Epidermal melanocyte (primary cell): Measurements from ENCODE around the gene ZBED3.
"Not testable (repeated sequence)": the region's sequence is repeated elsewhere in the genome, so short reads cannot be mapped to it uniquely, and the experiment has no call there.

Source experiments
- DNase-seq: peaks from one replicate; pipeline ENCODE4 v3.0.0; 2011; ENCODE audit warnings: low spot score; ENCODE audit not compliant: insufficient read length

Gene ZBED3, protein sequence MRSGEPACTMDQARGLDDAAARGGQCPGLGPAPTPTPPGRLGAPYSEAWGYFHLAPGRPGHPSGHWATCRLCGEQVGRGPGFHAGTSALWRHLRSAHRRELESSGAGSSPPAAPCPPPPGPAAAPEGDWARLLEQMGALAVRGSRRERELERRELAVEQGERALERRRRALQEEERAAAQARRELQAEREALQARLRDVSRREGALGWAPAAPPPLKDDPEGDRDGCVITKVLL

GRCh38 chr5:77086689-77087483 lies at the start of gene ZBED3:
ZBED3 (minus strand) TSS chr5:77087285; CDS start chr5:77077878, 9,407 bp downstream.
- DNase-seq: peak; percentile 57

GRCh38 chr5:77133061-77133758 lies 46.1 kb upstream of the ZBED3 start:
- no peak for DNase-seq

- no peak for DNase-seq
These were observed 44.3 kb upstream of the ZBED3 start for GRCh38 chr5:77131361-77131760.

- DNase-seq: no peak
These were observed 42.4 kb upstream of the ZBED3 start for GRCh38 chr5:77129391-77129990.

DNA sequence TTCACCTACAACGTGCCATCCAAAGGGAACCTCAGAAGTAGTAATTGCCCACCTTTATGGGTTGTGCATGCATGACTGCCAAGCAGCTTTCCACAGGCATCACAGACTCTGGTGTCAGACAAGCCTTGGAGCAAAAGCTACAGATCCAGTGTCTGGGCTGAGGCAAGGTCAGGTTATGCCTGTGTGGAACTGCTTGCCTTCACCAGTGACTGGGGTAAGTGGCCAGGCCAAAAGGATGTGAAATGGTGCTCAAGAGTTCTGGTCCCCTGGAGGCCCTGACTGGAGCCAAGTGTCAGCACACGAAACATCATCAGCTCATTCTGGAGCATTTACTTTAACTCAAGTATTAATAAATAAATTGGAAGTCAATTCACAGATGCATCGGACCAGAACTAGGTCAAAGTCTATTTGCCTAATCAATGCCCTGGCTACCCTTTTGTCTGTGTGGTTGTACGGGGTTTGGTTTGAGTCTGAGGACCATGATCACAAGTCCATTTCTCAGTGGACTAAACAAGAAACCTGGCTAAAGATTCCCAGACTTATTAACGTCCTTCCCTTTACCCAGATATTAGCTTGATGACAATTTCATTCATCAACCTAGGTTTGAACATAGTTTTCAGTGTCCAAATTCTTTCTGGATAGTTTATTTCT lies 41.5 kb upstream of the ZBED3 start:
- DNase-seq: no peak

DNA sequence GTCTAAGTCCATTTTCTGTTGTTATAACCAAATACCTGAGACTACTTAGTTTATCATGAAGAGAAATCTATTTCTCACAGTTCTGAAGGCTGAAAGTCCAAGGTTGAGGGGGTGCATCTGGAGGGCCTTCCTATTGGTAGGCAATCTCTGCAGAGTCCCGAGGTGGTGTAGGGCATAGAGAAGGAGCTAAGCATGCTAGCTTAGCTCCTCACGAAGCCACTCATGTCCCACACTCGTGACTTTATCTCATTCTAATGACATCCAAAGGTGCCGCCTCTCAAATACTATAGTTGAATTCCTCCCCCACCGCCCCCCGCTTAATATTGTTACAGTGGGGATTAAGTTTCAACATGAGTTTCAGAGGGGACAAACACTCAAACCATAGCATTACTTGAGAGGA lies 36.0 kb upstream of the ZBED3 start:
- DNase-seq: no peak

- DNase-seq: no peak
These were observed 33.6 kb upstream of the ZBED3 start for GRCh38 chr5:77120706-77121105.

GRCh38 chr5:77120086-77120485 lies 33.0 kb upstream of the ZBED3 start:
- DNase-seq: no peak

- no peak for DNase-seq
These were observed 30.1 kb upstream of the ZBED3 start for GRCh38 chr5:77117161-77117560.

GRCh38 chr5:77107035-77107434 lies 19.9 kb upstream of the ZBED3 start:
- not testable (repeated sequence) for DNase-seq

GRCh38 chr5:77104813-77105212 lies 17.7 kb upstream of the ZBED3 start:
- no peak for DNase-seq

GRCh38 chr5:77103457-77103856 lies 16.4 kb upstream of the ZBED3 start:
- no peak for DNase-seq

- no peak for DNase-seq
These were observed 15.5 kb upstream of the ZBED3 start for GRCh38 chr5:77102549-77102948.

DNA sequence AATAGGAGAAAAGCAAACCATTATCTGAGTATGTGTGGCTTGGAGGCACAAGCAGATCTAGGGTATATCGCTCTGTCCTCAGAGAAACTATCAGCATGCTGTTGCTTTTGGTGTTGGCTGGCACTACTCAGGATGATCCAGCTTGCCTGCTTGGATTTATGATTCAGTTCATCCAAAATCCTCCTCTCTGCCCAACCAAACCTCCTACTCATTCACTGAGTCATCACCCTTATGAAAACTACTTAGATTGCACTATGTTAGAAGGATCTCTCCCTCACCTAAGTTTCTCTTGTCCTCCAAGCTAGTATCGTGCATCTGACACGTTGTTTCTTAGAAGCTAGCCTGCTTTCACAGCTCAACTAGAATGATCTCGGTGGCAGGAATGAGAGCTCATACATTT lies 14.2 kb upstream of the ZBED3 start:
- no peak for DNase-seq

DNA sequence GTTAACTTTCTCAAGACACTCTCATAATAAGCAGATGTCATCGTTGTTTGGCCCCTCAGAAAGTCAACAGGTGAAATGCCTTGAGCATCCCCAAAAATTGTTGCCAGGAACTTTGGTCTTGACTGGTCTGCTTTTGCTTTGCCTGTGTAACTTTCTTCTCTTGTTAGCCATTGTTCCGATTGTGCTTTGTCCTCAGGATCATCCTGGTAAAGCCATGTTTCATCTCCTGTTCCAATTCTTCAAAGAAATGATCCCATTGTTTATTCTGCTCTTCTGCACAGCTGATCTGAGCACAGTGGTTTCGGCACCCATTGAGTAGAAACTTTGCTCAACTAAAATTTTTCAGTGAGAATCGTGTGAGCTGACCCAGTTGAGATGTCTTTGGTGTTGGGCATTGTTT lies 8.1 kb upstream of the ZBED3 start:
- no peak for DNase-seq

DNA sequence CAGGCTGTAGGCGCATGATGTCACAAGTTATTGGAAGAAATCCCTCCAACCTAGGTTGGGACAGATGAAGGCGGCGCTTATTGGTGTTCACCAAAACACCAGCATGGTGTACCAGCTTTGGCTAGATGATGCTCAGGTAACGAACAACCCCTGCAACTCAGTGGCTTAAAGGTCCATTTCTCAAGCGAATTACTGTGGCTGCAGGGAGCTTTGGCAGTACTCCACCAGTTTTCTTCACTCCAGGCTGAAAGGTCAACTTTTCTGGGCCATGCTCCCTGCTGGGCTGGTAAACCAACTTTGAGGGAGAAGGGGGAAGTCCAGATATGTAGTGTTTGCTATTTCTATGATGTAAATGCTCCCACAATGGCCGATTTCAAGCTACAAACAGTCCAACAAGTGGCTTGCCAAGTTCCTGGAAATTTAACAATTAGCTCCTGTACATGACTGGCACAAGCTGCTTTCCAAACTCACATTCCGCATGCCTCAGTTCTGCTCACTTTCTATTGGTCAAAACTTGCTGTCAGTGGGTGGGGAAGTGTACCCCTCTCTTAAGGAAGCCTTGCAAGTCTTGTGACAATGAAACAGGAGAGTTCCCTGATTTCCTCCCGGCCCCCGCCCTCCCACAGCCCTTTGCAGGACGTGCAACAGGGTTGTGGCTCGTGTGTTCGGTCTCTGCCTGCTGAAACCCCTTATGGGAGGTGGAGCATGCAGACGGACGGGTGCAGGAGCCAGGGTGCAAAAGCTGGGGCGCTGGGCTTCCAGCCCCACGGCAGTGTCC lies 588 bp upstream of the ZBED3 start:
- DNase-seq: no peak

- no peak for DNase-seq
These were observed 757 bp downstream of the ZBED3 start for GRCh38 chr5:77086368-77086688.

DNA sequence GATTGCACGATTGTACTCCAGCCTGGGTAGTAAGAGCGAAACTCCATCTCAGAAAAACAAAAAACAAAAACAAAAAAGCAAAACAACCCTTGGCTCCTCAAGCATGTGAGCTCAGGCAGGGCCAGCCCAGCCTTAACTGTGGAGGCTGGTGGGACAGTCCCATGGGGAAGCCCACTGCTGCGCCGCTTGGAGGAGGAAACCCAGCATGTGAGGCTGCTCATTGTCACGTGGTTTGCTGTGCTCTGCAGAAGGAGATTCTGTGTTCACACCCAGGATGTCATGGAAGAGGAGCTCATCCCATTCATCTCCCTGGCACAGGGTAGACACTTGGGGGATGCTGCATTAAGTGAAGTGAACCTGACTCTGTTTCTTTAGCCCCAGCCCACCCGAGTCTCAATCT lies 4.0 kb downstream of the ZBED3 start:
- DNase-seq: no peak

- no peak for DNase-seq
These were observed 4.8 kb downstream of the ZBED3 start for GRCh38 chr5:77082280-77082679.

DNA sequence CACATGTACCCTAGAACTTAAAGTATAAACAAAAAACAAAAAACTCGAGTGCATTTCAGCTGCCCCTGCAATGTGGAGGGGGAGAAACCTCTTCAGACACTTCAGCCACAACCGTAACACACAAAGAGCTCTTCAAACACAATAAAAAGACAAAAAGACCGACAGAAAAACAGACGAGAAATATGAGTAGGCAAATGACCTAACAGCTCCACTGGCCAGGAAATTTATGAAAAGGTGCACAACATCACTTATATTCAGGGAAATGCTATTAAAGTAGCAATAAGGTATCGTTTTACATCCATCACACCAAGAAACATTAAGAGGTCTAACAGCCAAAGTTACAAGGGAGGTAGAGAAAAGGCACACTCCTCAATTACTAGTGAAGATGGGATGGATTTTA lies 6.2 kb downstream of the ZBED3 start:
- no peak for DNase-seq

DNA sequence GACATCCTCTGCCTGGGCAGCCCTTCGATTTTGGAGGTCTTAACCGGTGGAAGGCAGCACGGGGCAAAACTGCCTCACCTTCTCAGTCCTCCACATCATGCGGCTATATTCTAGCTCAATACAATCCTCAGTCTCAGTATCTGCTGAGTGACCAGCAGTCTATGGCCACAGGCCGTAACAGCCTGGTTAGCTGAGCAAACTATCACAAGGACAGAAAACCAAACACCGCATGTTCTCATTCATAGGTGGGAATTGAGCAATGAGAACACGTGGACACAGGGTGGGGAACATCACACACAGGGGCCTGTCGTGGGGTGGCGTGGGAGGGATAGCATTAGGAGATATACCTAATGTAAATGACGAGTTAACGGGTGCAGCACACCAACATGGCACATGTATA lies 6.6 kb downstream of the ZBED3 start:
- DNase-seq: not testable (repeated sequence)
